ENCODE data around the gene SPEF2.
A peak's percentile ranks its signal among the peaks of the same experiment; 100 is the strongest.

The SPEF2 gene

DNA sequence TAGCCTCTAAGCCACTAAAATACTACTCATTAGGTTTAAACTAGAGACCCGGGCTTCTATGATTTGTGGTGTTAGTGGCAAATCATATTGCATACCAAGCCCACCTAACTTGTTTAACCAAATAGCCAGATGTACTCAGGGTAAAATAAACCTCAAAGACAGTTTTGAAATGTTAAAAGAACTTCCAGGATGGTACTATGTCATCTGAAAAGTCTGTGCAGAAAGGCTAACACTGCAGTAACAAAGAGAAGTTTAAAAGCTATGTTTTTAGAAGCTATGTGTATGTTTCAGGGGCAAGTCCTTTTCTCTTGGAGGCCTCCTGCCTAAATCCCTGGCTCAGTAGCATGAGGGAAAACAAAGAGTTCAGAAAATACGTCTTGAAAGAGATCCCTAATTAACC, 154.2 kb downstream of the SPEF2 start:
- no peaks in the 10 kb centered on the region for H3K36me3 ChIP-seq (ENCODE audit: control insufficient read depth in 1 of 2, insufficient read depth in 2 of 2, low read length in 2 of 2)
- H2AFZ ChIP-seq (ENCODE audit: insufficient read depth, low read length, poor library complexity): no peak overlapping the region
- H3K4me3 ChIP-seq (ENCODE audit: low read depth, low read length): no peak overlapping the region
- WGBS (ENCODE audit: extremely low coverage, insufficient coverage, insufficient read length): no CpG with 5 or more reads among the region's 2 CpGs
- H3K18ac ChIP-seq (ENCODE audit: low read length): no peak overlapping the region
- no peaks in the 10 kb centered on the region for H3K4me1 ChIP-seq (ENCODE audit: control insufficient read depth in 1 of 2, insufficient read depth in 2 of 2, low read length in 2 of 2)
- H3K4me2 ChIP-seq (ENCODE audit: low read length): no peak overlapping the region
- H3K9ac ChIP-seq (ENCODE audit: low read length): no peak overlapping the region
- DNase-seq: no peak
- H2BK12ac ChIP-seq (ENCODE audit: low read length): no peak overlapping the region
- no peaks in the 10 kb centered on the region for H3K79me1 ChIP-seq (ENCODE audit: low read length)
- H3K14ac ChIP-seq (ENCODE audit: low read length): no peak overlapping the region
- H2BK5ac ChIP-seq (ENCODE audit: low read depth, low read length, poor library complexity): no peak overlapping the region
- H3K79me2 ChIP-seq (ENCODE audit: control insufficient read depth, insufficient read depth, low read length, poor library complexity): no peaks in the 10 kb centered on the region
- no peak overlapping the region for H4K8ac ChIP-seq (ENCODE audit: low read depth, low read length)
- no peak overlapping the region for H3K4ac ChIP-seq (ENCODE audit: low read depth, low read length)
- no peaks in the 10 kb centered on the region for H3K27me3 ChIP-seq (ENCODE audit: insufficient read depth, low read length)
- no peaks in the 10 kb centered on the region for H3K9me3 ChIP-seq (ENCODE audit: insufficient read depth, low read depth, low read length)
- H2BK120ac ChIP-seq (ENCODE audit: insufficient read depth, low read length, poor library complexity): no peak overlapping the region
- no peak overlapping the region for H4K12ac ChIP-seq (ENCODE audit: low read depth, low read length)
- no peak overlapping the region for H3K27ac ChIP-seq (ENCODE audit: low read depth, low read length)
- no peak overlapping the region for H2AK5ac ChIP-seq (ENCODE audit: low read length)
- H3K23ac ChIP-seq (ENCODE audit: low read length): no peak overlapping the region
- H4K91ac ChIP-seq (ENCODE audit: low read depth, low read length): no peak overlapping the region

DNA sequence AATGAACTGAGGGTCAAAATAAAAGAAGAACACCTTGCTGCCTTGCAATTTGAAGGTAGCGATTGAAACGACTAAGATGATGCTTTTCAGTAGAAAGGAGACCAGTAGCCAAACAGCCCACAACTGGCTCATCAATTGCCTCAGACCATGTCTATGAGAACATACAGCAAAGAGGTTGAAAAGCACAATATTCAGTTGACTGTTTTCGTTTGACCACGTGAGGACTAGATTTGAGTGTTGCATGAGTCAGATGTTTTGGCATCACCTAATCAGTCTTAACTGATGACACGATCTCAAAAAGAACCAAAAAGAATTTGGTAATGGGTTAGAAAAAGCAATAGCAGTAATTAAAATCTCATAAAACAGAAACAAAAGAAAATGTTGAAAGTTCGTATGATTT, 156.3 kb downstream of the SPEF2 start:
- Histone ChIP-seq H3K9ac (ENCODE audit: low read length) (no peak overlapping the region), H4K12ac (ENCODE audit: low read depth, low read length) (no peak overlapping the region), H3K27me3 (ENCODE audit: insufficient read depth, low read length) (no peaks in the 10 kb centered on the region), H3K36me3 (ENCODE audit: control insufficient read depth in 1 of 2, insufficient read depth in 2 of 2, low read length in 2 of 2) (no peaks in the 10 kb centered on the region), H3K14ac (ENCODE audit: low read length) (no peak overlapping the region), H2AFZ (ENCODE audit: insufficient read depth, low read length, poor library complexity) (no peak overlapping the region), H3K4me2 (ENCODE audit: low read length) (no peak overlapping the region), H4K8ac (ENCODE audit: low read depth, low read length) (no peak overlapping the region), H3K4me3 (ENCODE audit: low read depth, low read length) (no peak overlapping the region), H3K23ac (ENCODE audit: low read length) (no peak overlapping the region), H3K18ac (ENCODE audit: low read length) (no peak overlapping the region), H2AK5ac (ENCODE audit: low read length) (no peak overlapping the region), H2BK5ac (ENCODE audit: low read depth, low read length, poor library complexity) (no peak overlapping the region), H3K4ac (ENCODE audit: low read depth, low read length) (no peak overlapping the region), H3K4me1 (ENCODE audit: control insufficient read depth in 1 of 2, insufficient read depth in 2 of 2, low read length in 2 of 2) (no peaks in the 10 kb centered on the region), H2BK12ac (ENCODE audit: low read length) (no peak overlapping the region), H3K79me1 (ENCODE audit: low read length) (no peaks in the 10 kb centered on the region), H3K79me2 (ENCODE audit: control insufficient read depth, insufficient read depth, low read length, poor library complexity) (no peaks in the 10 kb centered on the region), H4K91ac (ENCODE audit: low read depth, low read length) (no peak overlapping the region), H3K27ac (ENCODE audit: low read depth, low read length) (no peak overlapping the region), H2BK120ac (ENCODE audit: insufficient read depth, low read length, poor library complexity) (no peak overlapping the region), H3K9me3 (ENCODE audit: insufficient read depth, low read depth, low read length) (no peaks in the 10 kb centered on the region)
- no CpG with 5 or more reads among the region's 6 CpGs for WGBS (ENCODE audit: extremely low coverage, insufficient coverage, insufficient read length)
- no peak for DNase-seq

DNA sequence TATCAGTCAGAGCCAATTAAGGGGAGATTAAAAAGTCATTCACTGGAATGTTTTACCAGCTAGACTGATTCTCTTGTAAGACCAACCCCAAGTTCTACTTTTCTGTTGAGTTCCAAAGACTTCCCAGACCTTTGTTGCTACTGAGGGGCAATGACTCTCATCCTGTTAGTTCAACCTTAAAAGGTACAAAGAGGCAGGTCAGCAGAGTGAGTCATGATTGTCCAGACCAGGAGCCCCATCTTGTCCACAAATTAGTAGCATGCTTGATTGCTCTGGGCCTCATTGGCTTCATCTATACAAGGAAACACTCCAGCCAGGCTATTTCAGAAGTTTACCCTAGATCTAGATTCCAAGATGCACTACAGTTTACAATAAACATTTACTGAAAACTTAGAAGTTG, 159.1 kb downstream of the SPEF2 start:
- Histone ChIP-seq H3K14ac (ENCODE audit: low read length) (no peak overlapping the region), H3K4me2 (ENCODE audit: low read length) (no peak overlapping the region), H3K9ac (ENCODE audit: low read length) (no peak overlapping the region), H3K79me2 (ENCODE audit: control insufficient read depth, insufficient read depth, low read length, poor library complexity) (no peaks in the 10 kb centered on the region), H3K4me3 (ENCODE audit: low read depth, low read length) (no peak overlapping the region), H3K36me3 (ENCODE audit: control insufficient read depth in 1 of 2, insufficient read depth in 2 of 2, low read length in 2 of 2) (no peaks in the 10 kb centered on the region), H3K27me3 (ENCODE audit: insufficient read depth, low read length) (no peaks in the 10 kb centered on the region), H2BK12ac (ENCODE audit: low read length) (no peak overlapping the region), H4K8ac (ENCODE audit: low read depth, low read length) (no peak overlapping the region), H3K23ac (ENCODE audit: low read length) (no peak overlapping the region), H3K4ac (ENCODE audit: low read depth, low read length) (no peak overlapping the region), H2BK120ac (ENCODE audit: insufficient read depth, low read length, poor library complexity) (no peak overlapping the region), H3K27ac (ENCODE audit: low read depth, low read length) (no peak overlapping the region), H3K18ac (ENCODE audit: low read length) (no peak overlapping the region), H4K12ac (ENCODE audit: low read depth, low read length) (no peak overlapping the region), H3K4me1 (ENCODE audit: control insufficient read depth in 1 of 2, insufficient read depth in 2 of 2, low read length in 2 of 2) (no peaks in the 10 kb centered on the region), H2AFZ (ENCODE audit: insufficient read depth, low read length, poor library complexity) (no peak overlapping the region), H3K79me1 (ENCODE audit: low read length) (no peaks in the 10 kb centered on the region), H4K91ac (ENCODE audit: low read depth, low read length) (no peak overlapping the region), H2BK5ac (ENCODE audit: low read depth, low read length, poor library complexity) (no peak overlapping the region), H3K9me3 (ENCODE audit: insufficient read depth, low read depth, low read length) (no peaks in the 10 kb centered on the region), H2AK5ac (ENCODE audit: low read length) (no peak overlapping the region)
- no peak for DNase-seq

DNA sequence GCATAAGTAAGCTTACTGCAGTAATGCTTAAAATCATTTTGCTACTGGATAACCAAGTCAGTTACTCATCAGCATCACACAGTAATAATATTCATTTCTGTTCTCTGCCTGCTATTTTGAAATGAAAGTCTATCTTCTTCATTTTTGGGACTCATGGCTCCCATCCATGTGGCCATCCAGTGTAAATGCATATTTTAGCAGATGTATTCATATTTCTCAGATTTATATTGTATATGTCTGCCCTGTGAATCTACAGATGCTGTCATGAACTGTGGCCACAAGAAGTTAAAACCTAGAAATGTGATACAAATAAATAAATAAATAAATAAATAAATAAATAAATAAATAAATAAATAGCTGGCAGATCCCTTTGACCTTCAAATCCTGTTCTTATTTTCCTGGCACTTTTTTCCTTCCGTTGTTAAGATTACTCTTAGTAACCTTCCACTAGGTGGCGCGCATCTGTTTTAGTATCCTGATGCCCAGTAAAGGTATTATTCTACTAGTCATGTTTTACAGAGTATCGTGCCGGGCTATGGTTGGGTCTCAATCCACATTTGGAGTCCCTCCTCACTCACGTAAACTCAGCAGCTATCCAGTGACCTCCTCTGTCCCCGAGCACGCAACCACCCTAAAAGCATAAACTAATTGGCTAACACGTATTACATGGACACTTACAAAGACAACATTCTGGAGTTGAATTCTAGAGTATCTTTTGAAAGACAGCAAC, 159.9 kb downstream of the SPEF2 start:
- Histone ChIP-seq H3K4ac (ENCODE audit: low read depth, low read length) (no peak overlapping the region), H3K36me3 (ENCODE audit: control insufficient read depth in 1 of 2, insufficient read depth in 2 of 2, low read length in 2 of 2) (no peaks in the 10 kb centered on the region), H3K9ac (ENCODE audit: low read length) (no peak overlapping the region), H3K23ac (ENCODE audit: low read length) (no peak overlapping the region), H3K79me1 (ENCODE audit: low read length) (no peaks in the 10 kb centered on the region), H3K9me3 (ENCODE audit: insufficient read depth, low read depth, low read length) (no peaks in the 10 kb centered on the region), H3K4me3 (ENCODE audit: low read depth, low read length) (no peak overlapping the region), H2BK5ac (ENCODE audit: low read depth, low read length, poor library complexity) (no peak overlapping the region), H3K18ac (ENCODE audit: low read length) (no peak overlapping the region), H3K27me3 (ENCODE audit: insufficient read depth, low read length) (no peaks in the 10 kb centered on the region), H3K4me1 (ENCODE audit: control insufficient read depth in 1 of 2, insufficient read depth in 2 of 2, low read length in 2 of 2) (no peaks in the 10 kb centered on the region), H3K79me2 (ENCODE audit: control insufficient read depth, insufficient read depth, low read length, poor library complexity) (no peaks in the 10 kb centered on the region), H3K4me2 (ENCODE audit: low read length) (no peak overlapping the region), H4K91ac (ENCODE audit: low read depth, low read length) (no peak overlapping the region), H2BK120ac (ENCODE audit: insufficient read depth, low read length, poor library complexity) (no peak overlapping the region), H3K14ac (ENCODE audit: low read length) (no peak overlapping the region), H3K27ac (ENCODE audit: low read depth, low read length) (no peak overlapping the region), H4K12ac (ENCODE audit: low read depth, low read length) (no peak overlapping the region), H2AFZ (ENCODE audit: insufficient read depth, low read length, poor library complexity) (no peak overlapping the region), H2AK5ac (ENCODE audit: low read length) (no peak overlapping the region), H4K8ac (ENCODE audit: low read depth, low read length) (no peak overlapping the region), H2BK12ac (ENCODE audit: low read length) (no peak overlapping the region)
- DNase-seq: peak; percentile 68 to 91
- no CpG with 5 or more reads among the region's 9 CpGs for whole genome bisulfite sequencing (ENCODE audit: extremely low coverage, insufficient coverage, insufficient read length)

Measured in trophoblast cell (in vitro differentiated cells and primary cell).